Left ventricle myocardium superior (tissue), 1 donor: ENCODE data around the gene POLR1A. TPM values are rescaled to one million over a fixed set of nuclear protein-coding genes. Genes with fewer than 3 reads are reported as not detected.

Experiments used
- ATAC-seq: fragments of 200-7000 bp; cut with Tn5 transposase; one replicate; pipeline ENCODE4 v1.9.1; 2020; ENCODE audit warnings: mild to moderate bottlenecking, moderate library complexity
- DNase-seq: peaks from one replicate; pipeline ENCODE4 v3.0.0-alpha.2; 2020
- intact Hi-C: fragments of 100-400 bp; cut with micrococcal nuclease; formaldehyde crosslinking; loops from one replicate; pipeline ENCODE4 v1.11.0; 2022
- total RNA-seq: library from RNA; stranded (reverse); fragmentation: NEBNext Ultra II Directional; extraction: Animal tissue kit (Norgen Biotek cat#: 25700); gene quantifications from one replicate; pipeline ENCODE4 v1.2.1, GENCODE V29; 2021
- donor health status: DM: no; HTN: yes; CAD: no; lungs with severe emphysema.

Gene POLR1A
- total RNA-seq, 1 donor from 2014 or later, result 15.4 TPM

- intact Hi-C loops, result no loop called here
- ATAC-seq, result peak; percentile 98
These were observed 76.8 kb downstream of the POLR1A start for GRCh38 chr2:86028766-86029381.

GRCh38 chr2:86027922-86028765 lies 77.5 kb downstream of the POLR1A start:
- ATAC-seq (peak; percentile 35), DNase-seq (no peak)
- intact Hi-C loops, result no loop called here

More at GRCh38 chr2:86028766-86029381, 76.8 kb downstream of the POLR1A start:
- peak; percentile 96 for DNase-seq

GRCh38 chr2:86027196-86027921 lies 78.3 kb downstream of the POLR1A start:
- no peak for DNase-seq
- intact Hi-C loops, result no loop called here
- ATAC-seq, result no peak

GRCh38 chr2:86026744-86027065 lies 79.0 kb downstream of the POLR1A start:
- intact Hi-C loops, result no loop called here
- ATAC-seq (no peak), DNase-seq (no peak)

- intact Hi-C loops, result no loop called here
- no peak for ATAC-seq
- no peak for DNase-seq
These were observed 79.5 kb downstream of the POLR1A start for GRCh38 chr2:86025976-86026743.

GRCh38 chr2:86025229-86025820 lies 80.4 kb downstream of the POLR1A start:
- intact Hi-C loops, result no loop called here
- ATAC-seq (no peak), DNase-seq (no peak)

- intact Hi-C loops, result no loop called here
- no peak for ATAC-seq
- DNase-seq, result no peak
These were observed 82.3 kb downstream of the POLR1A start for GRCh38 chr2:86023366-86023712.

GRCh38 chr2:86022661-86023365 lies 82.9 kb downstream of the POLR1A start:
- intact Hi-C loops, result no loop called here

GRCh38 chr2:86021396-86022378 lies 84.0 kb downstream of the POLR1A start:
- no peak for DNase-seq
- intact Hi-C loops, result no loop called here
- peak; percentile 31 for ATAC-seq

More at GRCh38 chr2:86022661-86023365, 82.9 kb downstream of the POLR1A start:
- DNase-seq (no peak), ATAC-seq (no peak)

- DNase-seq (peak; percentile 82), ATAC-seq (peak; percentile 80)
- intact Hi-C loops, result no loop called here
These were observed 84.7 kb downstream of the POLR1A start for GRCh38 chr2:86020984-86021383.

GRCh38 chr2:86019121-86019520 lies 86.6 kb downstream of the POLR1A start:
- intact Hi-C loops, result no loop called here
- no peak for ATAC-seq
- DNase-seq, result no peak

- peak; percentile 75 for DNase-seq
- intact Hi-C loops, result no loop called here
- peak; percentile 60 for ATAC-seq
These were observed 87.5 kb downstream of the POLR1A start for GRCh38 chr2:86017901-86018896.

- intact Hi-C loops, result no loop called here
- no peak for DNase-seq
- ATAC-seq, result no peak
These were observed 89.1 kb downstream of the POLR1A start for GRCh38 chr2:86016581-86016980.

- intact Hi-C loops, result no loop called here
- ATAC-seq, result no peak
These were observed 90.0 kb downstream of the POLR1A start for GRCh38 chr2:86015699-86016098.

GRCh38 chr2:86015006-86015405 lies 90.7 kb downstream of the POLR1A start:
- ATAC-seq (no peak), DNase-seq (no peak)
- intact Hi-C loops, result no loop called here

More at GRCh38 chr2:86015699-86016098, 90.0 kb downstream of the POLR1A start:
- no peak for DNase-seq

GRCh38 chr2:86014493-86014892 lies 91.2 kb downstream of the POLR1A start:
- ATAC-seq (no peak), DNase-seq (no peak)
- intact Hi-C loops, result no loop called here
